Upper lobe of right lung (tissue), 1 donor: ENCODE measurements around the gene CAMK2N1. TPM values are rescaled to one million over a fixed set of nuclear protein-coding genes. Genes with fewer than 3 reads are reported as not detected.

ENCODE experiments used
- ATAC-seq: fragments of 200-7000 bp; cut with Tn5 transposase; one replicate; pipeline ENCODE4 v1.9.1; 2020; ENCODE audit warnings: mild to moderate bottlenecking, moderate library complexity
- DNase-seq: peaks from one replicate; pipeline ENCODE4 v3.0.0-alpha.2; 2020
- H3K27ac ChIP-seq: fragments of 200-600 bp; one replicate; pipeline ENCODE4 v1.8.0; 2022
- H3K27me3 ChIP-seq: fragments of 200-600 bp; one replicate; pipeline ENCODE4 v1.8.0; 2022; ENCODE audit warnings: mild to moderate bottlenecking
- H3K36me3 ChIP-seq: fragments of 200-600 bp; one replicate; pipeline ENCODE4 v1.8.0; 2022
- H3K4me1 ChIP-seq: fragments of 200-600 bp; one replicate; pipeline ENCODE4 v1.8.0; 2022
- H3K4me3 ChIP-seq: fragments of 200-600 bp; one replicate; pipeline ENCODE4 v1.8.0; 2022; ENCODE audit warnings: mild to moderate bottlenecking
- H3K9me3 ChIP-seq: fragments of 200-600 bp; one replicate; pipeline ENCODE4 v1.8.0; 2022
- CTCF ChIP-seq: fragments of 200-600 bp; IDR thresholded peaks from one replicate; pipeline ENCODE4 v1.8.0; 2022; ENCODE audit warnings: antibody characterized with exemption
- intact Hi-C: fragments of 100-400 bp; cut with DNase I; formaldehyde crosslinking; loops from one replicate; pipeline ENCODE4 v1.11.0; 2022
- total RNA-seq: library from RNA; stranded (reverse); fragmentation: NEBNext Ultra II Directional; extraction: Animal tissue kit (Norgen Biotek cat#: 25700); gene quantifications from one replicate; pipeline ENCODE4 v1.2.1, GENCODE V29; 2021
- donor health status: DM: no; HTN: yes; CAD: no; lungs with severe emphysema.

The CAMK2N1 gene
- total RNA-seq, 1 donor from 2014 or later, result 73.6 TPM

GRCh38 chr1:20479840-20480239, 6.2 kb downstream of the CAMK2N1 start:
- peaks cover 58% of the 10 kb centered on the region for H3K27me3 ChIP-seq
- intact Hi-C loops, result no loop called here
- H3K9me3 ChIP-seq, result no peaks in the 10 kb centered on the region
- no peak for ATAC-seq
- no peaks in the 10 kb centered on the region for H3K36me3 ChIP-seq
- no peak overlapping the region for H3K4me3 ChIP-seq
- H3K4me1 ChIP-seq, result peaks cover 25% of the 10 kb centered on the region
- no peak for TF ChIP-seq CTCF
- no peak overlapping the region for H3K27ac ChIP-seq
- peak; percentile 28 for DNase-seq

- no peaks in the 10 kb centered on the region for H3K36me3 ChIP-seq
- no peak for TF ChIP-seq CTCF
- DNase-seq, result no peak
- H3K4me3 ChIP-seq, result no peak overlapping the region
- intact Hi-C loops, result no loop called here
- peaks cover 54% of the 10 kb centered on the region for H3K27me3 ChIP-seq
- peaks cover 16% of the 10 kb centered on the region for H3K4me1 ChIP-seq
- H3K27ac ChIP-seq, result no peak overlapping the region
- ATAC-seq, result no peak
- no peaks in the 10 kb centered on the region for H3K9me3 ChIP-seq
Measured at GRCh38 chr1:20478057-20478635, 7.9 kb downstream of the CAMK2N1 start.

GRCh38 chr1:20477348-20478056, 8.5 kb downstream of the CAMK2N1 start:
- H3K27ac ChIP-seq, result no peak overlapping the region
- no peaks in the 10 kb centered on the region for H3K9me3 ChIP-seq
- peaks cover 50% of the 10 kb centered on the region for H3K27me3 ChIP-seq
- intact Hi-C loops, result no loop called here
- H3K36me3 ChIP-seq, result no peaks in the 10 kb centered on the region
- ATAC-seq (no peak), DNase-seq (no peak)
- no peak for TF ChIP-seq CTCF
- H3K4me1 ChIP-seq, result peaks cover 16% of the 10 kb centered on the region
- H3K4me3 ChIP-seq, result no peak overlapping the region

DNA sequence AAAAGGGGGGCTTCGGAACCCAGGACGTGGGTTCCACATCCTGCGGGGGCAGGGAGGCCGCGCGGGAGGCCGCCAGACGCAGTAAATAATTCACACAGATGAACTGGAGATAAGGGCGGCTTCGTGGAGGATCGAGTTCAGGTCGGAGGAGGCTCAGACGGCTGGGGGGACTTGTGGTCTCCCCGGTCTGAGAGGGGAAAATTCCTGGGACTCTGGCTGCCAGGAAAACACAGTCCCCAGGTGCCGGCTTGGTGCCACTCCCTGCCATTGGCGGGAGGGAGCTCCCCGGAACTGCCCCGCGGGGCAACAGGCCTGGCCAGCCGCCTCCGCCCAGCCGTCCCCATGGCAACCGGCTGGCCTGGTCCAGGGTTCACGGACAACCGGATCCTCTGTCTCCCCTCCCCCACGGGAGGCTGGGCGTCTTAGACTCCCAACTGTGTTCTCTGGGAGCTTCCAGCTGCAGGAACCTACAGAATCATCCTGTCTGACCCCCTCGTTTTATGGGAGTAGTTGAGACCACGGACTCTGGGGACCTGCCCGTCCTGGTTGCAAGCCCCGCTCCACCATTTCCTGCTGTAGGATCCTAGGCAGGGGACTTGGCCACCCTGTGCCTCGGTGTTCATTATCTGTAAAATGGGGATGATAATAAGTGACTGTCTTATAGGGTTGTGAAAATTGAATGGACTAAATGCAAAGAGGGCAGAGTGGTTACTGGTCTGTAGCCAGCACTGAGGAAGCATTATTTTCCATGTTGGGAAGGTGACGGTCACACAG, 9.6 kb downstream of the CAMK2N1 start:
- H3K9me3 ChIP-seq, result no peaks in the 10 kb centered on the region
- H3K4me3 ChIP-seq, result no peak overlapping the region
- DNase-seq (no peak), ATAC-seq (no peak)
- peaks cover 50% of the 10 kb centered on the region for H3K27me3 ChIP-seq
- peaks cover 16% of the 10 kb centered on the region for H3K4me1 ChIP-seq
- no peak overlapping the region for H3K27ac ChIP-seq
- intact Hi-C loops, result no loop called here
- H3K36me3 ChIP-seq, result no peaks in the 10 kb centered on the region
- TF ChIP-seq CTCF, result no peak

DNA sequence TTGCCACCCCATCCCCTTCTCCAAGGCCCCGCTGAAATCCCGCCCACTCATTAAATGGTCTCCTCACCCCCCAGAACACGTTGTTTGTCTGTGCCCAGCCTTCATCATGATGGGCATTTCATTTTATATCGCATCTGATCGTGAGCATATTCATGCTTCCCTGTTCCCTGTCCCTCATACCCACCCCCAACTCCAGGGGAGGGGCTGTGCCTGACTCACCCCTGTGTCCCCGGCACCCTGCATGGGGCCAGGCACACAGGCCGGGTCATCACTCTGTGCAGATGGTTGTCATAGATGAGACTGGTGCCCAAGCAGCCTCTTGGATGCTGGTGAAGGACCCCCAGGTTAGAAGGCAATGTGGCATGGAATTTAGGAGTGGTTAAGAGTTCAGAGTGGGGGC, 11.0 kb downstream of the CAMK2N1 start:
- no peaks in the 10 kb centered on the region for H3K36me3 ChIP-seq
- H3K27ac ChIP-seq, result no peak overlapping the region
- no peak overlapping the region for H3K4me3 ChIP-seq
- intact Hi-C loops, result no loop called here
- no peak for DNase-seq
- TF ChIP-seq CTCF, result no peak
- H3K4me1 ChIP-seq, result peaks cover 16% of the 10 kb centered on the region
- H3K27me3 ChIP-seq, result peaks cover 46% of the 10 kb centered on the region
- no peak for ATAC-seq
- no peaks in the 10 kb centered on the region for H3K9me3 ChIP-seq
